ENCODE results near the gene SCN3A.

DNA sequence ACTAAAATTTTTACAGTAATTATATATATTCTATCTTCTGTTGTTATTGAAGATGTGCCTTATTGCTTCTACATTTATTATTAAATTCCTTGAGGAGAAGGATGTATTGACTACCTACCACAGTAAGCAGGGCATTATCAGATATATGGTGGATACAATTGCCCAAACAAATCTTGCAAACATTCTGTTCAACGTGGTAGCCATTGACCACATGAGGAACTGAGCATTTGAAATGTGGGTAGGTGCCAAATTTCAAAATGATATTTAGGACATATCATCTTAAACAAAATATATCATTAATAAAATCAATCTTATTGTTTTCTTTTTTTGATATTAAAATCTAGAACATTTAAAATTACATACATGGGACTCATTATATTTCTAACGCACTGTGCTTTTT lies 11.1 kb downstream of the SCN3A start:
- TF ChIP-seq FOXM1 (IDR thresholded peaks at IDR 0.05; ENCODE audit: borderline replicate concordance, low read depth) = no peak
- TF ChIP-seq YY1 (IDR thresholded peaks at IDR 0.05; ENCODE audit: low read depth) = no peak
- TF ChIP-seq NFIC (IDR thresholded peaks at IDR 0.05) = no peak
- TF ChIP-seq RAD21 (IDR thresholded peaks at IDR 0.05; ENCODE audit: low read depth) = no peak

Data from Ishikawa (cell line).